ENCODE results near the gene PTPRF.

DNA sequence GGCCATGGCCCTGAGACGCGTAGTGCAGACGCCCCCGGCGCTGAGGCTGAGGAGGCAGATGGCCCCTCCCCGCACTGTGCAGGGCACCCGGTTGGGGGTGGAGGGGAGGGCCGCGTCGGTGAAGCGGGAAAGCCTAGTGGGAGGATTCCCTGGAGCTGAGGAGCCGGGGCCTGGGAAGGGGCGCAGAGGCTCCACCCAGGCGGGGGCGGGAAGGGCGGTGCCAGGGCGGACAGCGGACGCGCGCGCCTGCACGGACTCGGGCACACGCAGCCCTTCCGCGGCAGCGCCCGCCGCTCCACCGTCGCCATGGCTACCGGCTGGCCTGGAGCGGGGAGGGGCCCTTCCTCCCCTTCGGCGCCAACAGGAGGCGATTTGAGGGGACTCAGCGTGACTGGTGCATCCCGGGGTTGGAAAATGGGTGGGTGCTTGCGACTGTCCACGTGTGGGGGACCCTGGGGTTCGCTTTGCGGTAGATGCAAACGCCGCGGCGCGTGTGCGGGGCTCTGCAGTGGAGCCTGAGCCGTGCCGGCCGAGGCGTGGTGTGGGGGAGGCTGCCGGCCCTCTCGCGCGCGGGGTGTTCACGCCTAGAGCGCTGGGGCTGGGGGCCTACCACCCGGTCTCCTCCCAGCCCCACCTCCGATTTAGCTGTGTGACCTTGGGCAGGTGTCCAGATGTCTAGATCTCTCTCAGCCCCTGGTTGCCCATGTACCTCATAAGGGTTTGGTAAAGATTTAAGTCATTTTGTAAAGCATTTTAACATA, 35.1 kb downstream of the PTPRF start:
- TF ChIP-seq, protein P1, sequence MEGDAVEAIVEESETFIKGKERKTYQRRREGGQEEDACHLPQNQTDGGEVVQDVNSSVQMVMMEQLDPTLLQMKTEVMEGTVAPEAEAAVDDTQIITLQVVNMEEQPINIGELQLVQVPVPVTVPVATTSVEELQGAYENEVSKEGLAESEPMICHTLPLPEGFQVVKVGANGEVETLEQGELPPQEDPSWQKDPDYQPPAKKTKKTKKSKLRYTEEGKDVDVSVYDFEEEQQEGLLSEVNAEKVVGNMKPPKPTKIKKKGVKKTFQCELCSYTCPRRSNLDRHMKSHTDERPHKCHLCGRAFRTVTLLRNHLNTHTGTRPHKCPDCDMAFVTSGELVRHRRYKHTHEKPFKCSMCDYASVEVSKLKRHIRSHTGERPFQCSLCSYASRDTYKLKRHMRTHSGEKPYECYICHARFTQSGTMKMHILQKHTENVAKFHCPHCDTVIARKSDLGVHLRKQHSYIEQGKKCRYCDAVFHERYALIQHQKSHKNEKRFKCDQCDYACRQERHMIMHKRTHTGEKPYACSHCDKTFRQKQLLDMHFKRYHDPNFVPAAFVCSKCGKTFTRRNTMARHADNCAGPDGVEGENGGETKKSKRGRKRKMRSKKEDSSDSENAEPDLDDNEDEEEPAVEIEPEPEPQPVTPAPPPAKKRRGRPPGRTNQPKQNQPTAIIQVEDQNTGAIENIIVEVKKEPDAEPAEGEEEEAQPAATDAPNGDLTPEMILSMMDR (IDR thresholded peaks at IDR 0.05; ENCODE audit: borderline replicate concordance, extremely low read depth, low read length, poor library complexity, severe bottlenecking): no peak
- TF ChIP-seq EZH2 (IDR thresholded peaks at IDR 0.05; ENCODE audit: borderline replicate concordance, low read depth, low read length, severe bottlenecking): no peak
